22Rv1 (cell line): Measurements from ENCODE around the gene NHLRC2.

Experiments
- H3K27ac ChIP-seq: fragments of 450-650 bp; 2 replicates; pipeline ENCODE4 v1.5.1; 2017
- CTCF ChIP-seq: fragments of 450-650 bp; IDR thresholded peaks from 2 replicates; pipeline ENCODE4 v1.5.1; 2017; ENCODE audit warnings: mild to moderate bottlenecking
- ZFX ChIP-seq: fragments of 450-650 bp; IDR thresholded peaks from 2 replicates; pipeline ENCODE4 v1.6.1; 2017; ENCODE audit warnings: antibody characterized with exemption, borderline replicate concordance

Gene NHLRC2

GRCh38 chr10:113945075-113945686 is 90.7 kb downstream of the NHLRC2 start:
- no peak for TF ChIP-seq ZFX
- TF ChIP-seq CTCF = no peak
- H3K27ac ChIP-seq = no peak overlapping the region

GRCh38 chr10:113945687-113946085 is 91.2 kb downstream of the NHLRC2 start:
- TF ChIP-seq ZFX (no peak), CTCF (no peak)
- H3K27ac ChIP-seq = no peak overlapping the region

- TF ChIP-seq CTCF (no peak), ZFX (no peak)
- no peak overlapping the region for H3K27ac ChIP-seq
Measured at GRCh38 chr10:113947184-113948041, 93.0 kb downstream of the NHLRC2 start.

- TF ChIP-seq ZFX (no peak), CTCF (no peak)
- no peak overlapping the region for H3K27ac ChIP-seq
Measured at GRCh38 chr10:113948048-113948447, 93.6 kb downstream of the NHLRC2 start.

GRCh38 chr10:113950268-113950667 is 95.8 kb downstream of the NHLRC2 start:
- TF ChIP-seq ZFX (no peak), CTCF (no peak)
- no peak overlapping the region for H3K27ac ChIP-seq

GRCh38 chr10:113953505-113954272 is 99.2 kb downstream of the NHLRC2 start:
- no peak overlapping the region for H3K27ac ChIP-seq

More at GRCh38 chr10:113953505-113954272, 99.2 kb downstream of the NHLRC2 start:
- no peak for TF ChIP-seq ZFX
- TF ChIP-seq CTCF = peak; percentile 20
